Measurements from ENCODE around the gene ORC6.

DNA sequence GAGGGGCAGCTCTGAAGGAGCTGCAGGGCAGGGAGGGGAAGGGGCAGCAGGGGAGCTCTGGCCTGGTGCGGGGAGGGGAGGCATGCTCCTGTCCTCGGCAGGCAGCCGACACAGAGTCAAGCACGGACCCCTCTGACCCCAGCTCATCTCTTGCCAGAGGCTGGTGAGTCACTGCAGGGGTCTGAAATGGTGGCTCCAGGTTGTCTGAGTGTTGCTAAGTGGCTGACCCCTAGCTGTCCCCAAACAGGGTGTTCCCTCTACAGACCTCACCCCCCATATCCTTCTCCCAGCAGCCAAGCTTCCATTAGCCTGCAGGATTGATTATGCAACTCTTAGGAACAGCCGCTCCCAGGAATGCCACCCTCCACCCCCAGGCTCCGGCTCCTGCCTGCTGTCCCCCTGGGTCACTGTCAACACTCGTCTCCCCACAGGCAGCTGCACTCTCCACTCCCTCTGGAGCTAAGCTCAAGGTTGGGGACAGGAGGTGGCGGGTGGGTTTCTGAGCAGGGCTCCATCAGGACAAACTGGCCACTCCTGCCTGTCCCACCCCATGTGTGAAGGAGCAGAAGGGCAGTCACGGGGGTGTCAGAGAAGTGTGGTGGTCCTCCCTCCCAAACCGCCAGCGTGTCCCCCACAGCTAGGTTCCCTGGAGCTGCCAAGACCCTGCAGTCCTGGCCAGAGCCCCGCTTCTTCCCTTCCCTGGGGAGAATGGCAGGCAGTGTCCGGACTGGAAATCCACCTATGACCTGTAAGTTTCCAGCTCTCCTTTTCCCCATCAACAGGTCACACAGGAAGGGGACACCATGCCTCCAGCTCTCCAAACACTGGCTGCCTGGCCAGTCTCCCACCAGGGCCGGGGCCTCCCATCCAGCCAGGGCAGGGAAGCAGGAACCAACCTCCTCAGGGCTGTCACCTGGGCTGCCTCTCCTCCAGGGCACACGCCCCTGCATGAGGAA, 57.6 kb downstream of the ORC6 start:
- TF ChIP-seq CTCF (IDR thresholded peaks at IDR 0.05; ENCODE audit: poor library complexity), result no peak
- TF ChIP-seq EZH2 (IDR thresholded peaks at IDR 0.05; ENCODE audit: borderline replicate concordance), result no peak

All from hepatocyte (in vitro differentiated cells).